K562 (cell line): ENCODE measurements around the gene MADCAM1. TPM values are rescaled to one million over a fixed set of nuclear protein-coding genes. Genes with fewer than 3 reads are reported as not detected.

Source experiments
- ARID1B ChIP-seq: fragments of 450-650 bp; IDR thresholded peaks from 2 replicates; pipeline ENCODE4 v1.6.1; 2016; ENCODE audit warnings: antibody characterized with exemption, mild to moderate bottlenecking, inconsistent platforms
- BHLHE40 ChIP-seq: IDR thresholded peaks from 2 replicates; pipeline ENCODE4 v1.6.1; 2011; ENCODE audit warnings: low read length, improper control_type of control experiment
- ESRRA ChIP-seq: fragments of 450-650 bp; IDR thresholded peaks from 2 replicates; pipeline ENCODE4 v1.6.1; 2014; ENCODE audit warnings: low read depth, mild to moderate bottlenecking, moderate library complexity, borderline replicate concordance
- FOXA3 ChIP-seq, 2 experiments: fragments of 450-650 bp in 1 of 2; sonication (generic) in 1 of 2; formaldehyde crosslinking; IDR thresholded peaks in 1 of 2; conservative IDR thresholded peaks in 1 of 2; 2 replicates each; pipeline versions ENCODE4 v1.4.0 to v1.8.0; 2020 to 2022; ENCODE audit warnings: mild to moderate bottlenecking in 2 of 2, missing genetic modification reagents in 1 of 2
- GABPB2 ChIP-seq: fragments of 250-450 bp; sonication (Bioruptor Pico); conservative IDR thresholded peaks from 2 replicates; pipeline ENCODE4 v1.5.1; 2021; ENCODE audit warnings: mild to moderate bottlenecking
- MCM2 ChIP-seq: fragments of 450-650 bp; IDR thresholded peaks from 2 replicates; pipeline ENCODE4 v1.6.1; 2017; ENCODE audit warnings: low read depth, mild to moderate bottlenecking
- NCOR1 ChIP-seq: fragments of 450-650 bp; IDR thresholded peaks from 2 replicates; pipeline ENCODE4 v1.6.1; 2016; ENCODE audit warnings: mild to moderate bottlenecking, moderate library complexity
- SLC30A9 ChIP-seq: fragments of 250-450 bp; sonication (Bioruptor Pico); IDR thresholded peaks from 2 replicates; pipeline ENCODE4 v1.8.0; 2022; ENCODE audit warnings: mild to moderate bottlenecking, moderate library complexity
- SP2 ChIP-seq: IDR thresholded peaks from 2 replicates; pipeline ENCODE4 v1.6.1; 2011; ENCODE audit warnings: mild to moderate bottlenecking, low read depth, low read length, moderate library complexity; ENCODE audit not compliant: poor library complexity, severe bottlenecking; ENCODE audit errors: extremely low read depth
- ZNF217 ChIP-seq: sonication (generic); formaldehyde crosslinking; IDR thresholded peaks from 2 replicates; pipeline ENCODE4 v1.8.0; 2022; ENCODE audit warnings: mild to moderate bottlenecking, missing genetic modification reagents
- ZNF274 ChIP-seq: IDR thresholded peaks from 2 replicates; pipeline ENCODE4 v1.6.1; 2011; ENCODE audit warnings: low read depth, mild to moderate bottlenecking, low read length, moderate library complexity, borderline replicate concordance
- ZNF707 ChIP-seq: fragments of 250-450 bp; sonication (Bioruptor Pico); conservative IDR thresholded peaks from 2 replicates; pipeline ENCODE4 v1.8.0; 2022; ENCODE audit warnings: inconsistent platforms, mild to moderate bottlenecking, moderate library complexity
- polyA plus RNA-seq, 8 experiments: library from polyadenylated mRNA; depleted of rRNA in 4 of 8; stranded (reverse) in 5 of 8; unstranded in 3 of 8; fragments of >200 nt; fragmentation: Nextera tagmentation in 2 of 8; fragmentation: Illumina TruSeq in 1 of 8; extraction: Ambion mirVana in 2 of 8; extraction: Trizol in 1 of 8; gene quantifications; 2 replicates each; pipeline versions ENCODE4 v1.2.1 to v1.2.3, GENCODE V29; 2011 to 2014; ENCODE audit warnings: inconsistent platforms in 1 of 8, missing spikeins in 1 of 8
- total RNA-seq, 7 experiments: library from RNA; depleted of rRNA in 6 of 7; stranded (reverse); fragments of >200 nt in 6 of 7; fragmentation: Illumina TruSeq in 2 of 7; extraction: Trizol in 2 of 7; gene quantifications; 2 replicates each; pipeline versions ENCODE4 v1.2.1 to v1.2.3, GENCODE V29; 2011 to 2021; ENCODE audit warnings: low replicate concordance in 1 of 7
- TF ChIP-seq, protein P1 (sequence below): sonication (generic); formaldehyde crosslinking; IDR thresholded peaks from 2 replicates; pipeline ENCODE4 v1.8.1; 2023; ENCODE audit warnings: mild to moderate bottlenecking, missing genetic modification reagents
- TF ChIP-seq, protein P2 (sequence below): sonication (generic); formaldehyde crosslinking; IDR thresholded peaks from 2 replicates; pipeline ENCODE4 v1.8.1; 2022; ENCODE audit warnings: missing genetic modification reagents
- TF ChIP-seq, protein P3 (sequence below): fragments of 450-650 bp; conservative IDR thresholded peaks from 2 replicates; pipeline ENCODE4 v1.6.1; 2016; ENCODE audit warnings: missing genetic modification characterization, low read depth, mild to moderate bottlenecking, missing compliant biosample characterization, moderate library complexity
- TF ChIP-seq, protein P4 (sequence below): sonication (generic); formaldehyde crosslinking; IDR thresholded peaks from 2 replicates; pipeline ENCODE4 v1.5.0; 2020; ENCODE audit warnings: missing genetic modification reagents
- TF ChIP-seq, protein P5 (sequence below): conservative IDR thresholded peaks from 2 replicates; pipeline ENCODE4 v1.6.1; 2011; ENCODE audit warnings: low read depth, mild to moderate bottlenecking, low read length; ENCODE audit not compliant: control insufficient read depth
- TF ChIP-seq, protein P6 (sequence below): fragments of 250-450 bp; sonication (Bioruptor Pico); IDR thresholded peaks from 2 replicates; pipeline ENCODE4 v1.4.0; 2020; ENCODE audit warnings: mild to moderate bottlenecking, moderate library complexity

Gene MADCAM1
- total and polyA plus RNA-seq, 9 of the 15 experiments (the other 6 are each of a cell fraction or from before 2014, with no cell fraction given): 0.09 to 0.36 (median 0.09) TPM; not detected in 6

DNA sequence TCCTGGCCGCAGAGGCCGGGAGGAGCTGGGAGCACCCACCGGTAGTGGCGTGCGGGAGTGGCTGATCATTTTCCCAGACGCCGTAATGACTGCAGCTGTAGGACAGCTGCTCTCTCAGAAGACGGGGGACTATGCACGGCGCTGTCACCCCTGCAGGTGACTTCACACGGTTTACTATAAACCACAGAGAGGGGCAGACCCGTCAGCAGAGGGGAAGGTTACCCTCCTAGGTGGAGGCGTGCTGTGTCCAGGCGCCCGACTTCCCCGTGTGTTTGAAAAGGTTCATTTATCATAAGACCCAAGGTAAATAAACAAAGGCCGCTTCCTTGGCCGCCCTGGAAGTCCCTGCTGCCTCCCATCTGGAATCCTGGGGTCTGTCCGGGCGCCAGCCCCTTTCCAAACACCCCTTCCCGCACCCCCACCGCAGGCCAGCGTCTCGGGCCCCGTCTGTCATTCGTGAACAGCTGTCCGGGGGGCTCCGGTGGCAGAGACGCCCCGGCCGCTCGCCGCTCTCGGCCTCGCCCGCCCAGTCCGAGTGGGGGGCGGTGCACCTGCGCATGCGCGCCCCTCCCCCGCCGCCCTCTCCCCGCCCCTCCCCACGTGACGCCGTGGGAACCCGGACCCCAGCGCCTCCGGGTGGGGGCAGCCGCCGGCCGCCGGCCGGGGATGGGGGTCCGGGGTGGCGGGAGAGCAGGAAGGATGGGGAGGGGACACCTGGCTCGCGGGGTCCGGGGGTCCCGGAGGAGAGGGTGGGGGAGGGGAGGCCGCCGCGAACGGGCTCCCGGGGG, 36.4 kb upstream of the MADCAM1 start (continued):
- TF ChIP-seq, protein P1, sequence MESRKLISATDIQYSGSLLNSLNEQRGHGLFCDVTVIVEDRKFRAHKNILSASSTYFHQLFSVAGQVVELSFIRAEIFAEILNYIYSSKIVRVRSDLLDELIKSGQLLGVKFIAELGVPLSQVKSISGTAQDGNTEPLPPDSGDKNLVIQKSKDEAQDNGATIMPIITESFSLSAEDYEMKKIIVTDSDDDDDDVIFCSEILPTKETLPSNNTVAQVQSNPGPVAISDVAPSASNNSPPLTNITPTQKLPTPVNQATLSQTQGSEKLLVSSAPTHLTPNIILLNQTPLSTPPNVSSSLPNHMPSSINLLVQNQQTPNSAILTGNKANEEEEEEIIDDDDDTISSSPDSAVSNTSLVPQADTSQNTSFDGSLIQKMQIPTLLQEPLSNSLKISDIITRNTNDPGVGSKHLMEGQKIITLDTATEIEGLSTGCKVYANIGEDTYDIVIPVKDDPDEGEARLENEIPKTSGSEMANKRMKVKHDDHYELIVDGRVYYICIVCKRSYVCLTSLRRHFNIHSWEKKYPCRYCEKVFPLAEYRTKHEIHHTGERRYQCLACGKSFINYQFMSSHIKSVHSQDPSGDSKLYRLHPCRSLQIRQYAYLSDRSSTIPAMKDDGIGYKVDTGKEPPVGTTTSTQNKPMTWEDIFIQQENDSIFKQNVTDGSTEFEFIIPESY (CRISPR knock-in tag): no peak
- TF ChIP-seq MCM2 (no peak), NCOR1 (no peak), ESRRA (no peak), BHLHE40 (0 out of 2 replicates have a peak, but pooled peaks have one; percentile 7), FOXA3 (CRISPR knock-in tag; conservative IDR thresholded peaks at IDR 0.05 in 1 of 2, IDR thresholded peaks at IDR 0.05 in 1 of 2) (peak; percentile 68 to 71; a peak in 3 of 4 replicates), ZNF707 (CRISPR knock-in tag) (no peak), SLC30A9 (CRISPR knock-in tag) (no peak), ZNF217 (no peak), GABPB2 (CRISPR knock-in tag) (no peak), ZNF274 (no peak), ARID1B (no peak), SP2 (no peak)
- TF ChIP-seq, protein P2, sequence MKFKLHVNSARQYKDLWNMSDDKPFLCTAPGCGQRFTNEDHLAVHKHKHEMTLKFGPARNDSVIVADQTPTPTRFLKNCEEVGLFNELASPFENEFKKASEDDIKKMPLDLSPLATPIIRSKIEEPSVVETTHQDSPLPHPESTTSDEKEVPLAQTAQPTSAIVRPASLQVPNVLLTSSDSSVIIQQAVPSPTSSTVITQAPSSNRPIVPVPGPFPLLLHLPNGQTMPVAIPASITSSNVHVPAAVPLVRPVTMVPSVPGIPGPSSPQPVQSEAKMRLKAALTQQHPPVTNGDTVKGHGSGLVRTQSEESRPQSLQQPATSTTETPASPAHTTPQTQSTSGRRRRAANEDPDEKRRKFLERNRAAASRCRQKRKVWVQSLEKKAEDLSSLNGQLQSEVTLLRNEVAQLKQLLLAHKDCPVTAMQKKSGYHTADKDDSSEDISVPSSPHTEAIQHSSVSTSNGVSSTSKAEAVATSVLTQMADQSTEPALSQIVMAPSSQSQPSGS (CRISPR knock-in tag): no peak
- TF ChIP-seq, protein P3, sequence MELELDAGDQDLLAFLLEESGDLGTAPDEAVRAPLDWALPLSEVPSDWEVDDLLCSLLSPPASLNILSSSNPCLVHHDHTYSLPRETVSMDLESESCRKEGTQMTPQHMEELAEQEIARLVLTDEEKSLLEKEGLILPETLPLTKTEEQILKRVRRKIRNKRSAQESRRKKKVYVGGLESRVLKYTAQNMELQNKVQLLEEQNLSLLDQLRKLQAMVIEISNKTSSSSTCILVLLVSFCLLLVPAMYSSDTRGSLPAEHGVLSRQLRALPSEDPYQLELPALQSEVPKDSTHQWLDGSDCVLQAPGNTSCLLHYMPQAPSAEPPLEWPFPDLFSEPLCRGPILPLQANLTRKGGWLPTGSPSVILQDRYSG (tag): no peak
- TF ChIP-seq, protein P4, sequence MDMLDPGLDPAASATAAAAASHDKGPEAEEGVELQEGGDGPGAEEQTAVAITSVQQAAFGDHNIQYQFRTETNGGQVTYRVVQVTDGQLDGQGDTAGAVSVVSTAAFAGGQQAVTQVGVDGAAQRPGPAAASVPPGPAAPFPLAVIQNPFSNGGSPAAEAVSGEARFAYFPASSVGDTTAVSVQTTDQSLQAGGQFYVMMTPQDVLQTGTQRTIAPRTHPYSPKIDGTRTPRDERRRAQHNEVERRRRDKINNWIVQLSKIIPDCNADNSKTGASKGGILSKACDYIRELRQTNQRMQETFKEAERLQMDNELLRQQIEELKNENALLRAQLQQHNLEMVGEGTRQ: peak; percentile 84
- TF ChIP-seq, protein P5, sequence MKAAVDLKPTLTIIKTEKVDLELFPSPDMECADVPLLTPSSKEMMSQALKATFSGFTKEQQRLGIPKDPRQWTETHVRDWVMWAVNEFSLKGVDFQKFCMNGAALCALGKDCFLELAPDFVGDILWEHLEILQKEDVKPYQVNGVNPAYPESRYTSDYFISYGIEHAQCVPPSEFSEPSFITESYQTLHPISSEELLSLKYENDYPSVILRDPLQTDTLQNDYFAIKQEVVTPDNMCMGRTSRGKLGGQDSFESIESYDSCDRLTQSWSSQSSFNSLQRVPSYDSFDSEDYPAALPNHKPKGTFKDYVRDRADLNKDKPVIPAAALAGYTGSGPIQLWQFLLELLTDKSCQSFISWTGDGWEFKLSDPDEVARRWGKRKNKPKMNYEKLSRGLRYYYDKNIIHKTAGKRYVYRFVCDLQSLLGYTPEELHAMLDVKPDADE: no peak
- TF ChIP-seq, protein P6, sequence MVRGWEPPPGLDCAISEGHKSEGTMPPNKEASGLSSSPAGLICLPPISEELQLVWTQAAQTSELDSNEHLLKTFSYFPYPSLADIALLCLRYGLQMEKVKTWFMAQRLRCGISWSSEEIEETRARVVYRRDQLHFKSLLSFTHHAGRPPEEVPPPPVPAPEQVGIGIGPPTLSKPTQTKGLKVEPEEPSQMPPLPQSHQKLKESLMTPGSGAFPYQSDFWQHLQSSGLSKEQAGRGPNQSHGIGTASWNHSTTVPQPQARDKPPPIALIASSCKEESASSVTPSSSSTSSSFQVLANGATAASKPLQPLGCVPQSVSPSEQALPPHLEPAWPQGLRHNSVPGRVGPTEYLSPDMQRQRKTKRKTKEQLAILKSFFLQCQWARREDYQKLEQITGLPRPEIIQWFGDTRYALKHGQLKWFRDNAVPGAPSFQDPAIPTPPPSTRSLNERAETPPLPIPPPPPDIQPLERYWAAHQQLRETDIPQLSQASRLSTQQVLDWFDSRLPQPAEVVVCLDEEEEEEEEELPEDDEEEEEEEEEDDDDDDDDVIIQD (CRISPR knock-in tag): no peak
